ENCODE measurements around the gene JMJD1C. TPM values are rescaled to one million over a fixed set of nuclear protein-coding genes. Genes with fewer than 3 reads are reported as not detected.

The JMJD1C gene
- total RNA-seq, 1 experiment from 2014 or later: 66.3 TPM

GRCh38 chr10:63458177-63458576 lies 7.6 kb downstream of the JMJD1C start:
- no TSS peak for BruUV-seq (replicated peaks)
- POLR2A ChIA-PET: no interaction called here

More at GRCh38 chr10:63458177-63458576, 7.6 kb downstream of the JMJD1C start:
- Histone ChIP-seq H3K4me1 (ENCODE audit: control insufficient read depth in 1 of 2, insufficient read depth in 2 of 2, low read length in 2 of 2) (no peaks in the 10 kb centered on the region), H3K36me3 (ENCODE audit: control insufficient read depth in 1 of 2, insufficient read depth in 2 of 2, low read length in 2 of 2) (no peaks in the 10 kb centered on the region), H3K4me2 (ENCODE audit: low read length) (no peak overlapping the region), H3K27ac (ENCODE audit: low read depth, low read length) (no peak overlapping the region), H3K27me3 (ENCODE audit: insufficient read depth, low read length) (no peaks in the 10 kb centered on the region), H2AFZ (ENCODE audit: low read depth, low read length, poor library complexity, severe bottlenecking) (no peak overlapping the region), H3K9me2 (ENCODE audit: insufficient read depth) (no peaks in the 10 kb centered on the region), H4K20me1 (ENCODE audit: insufficient read depth) (peaks cover 4% of the 10 kb centered on the region; the same call in 1 of the 2 replicates), H3K9ac (ENCODE audit: low read length) (no peak overlapping the region), H3K79me2 (ENCODE audit: insufficient read depth, low read length) (peaks cover 89% of the 10 kb centered on the region), H3K4me3 (replicated peaks in 1 of 2; ENCODE audit: low read depth in 1 of 2, low read length in 2 of 2) (no peak overlapping the region), H3K9me3 (ENCODE audit: control insufficient read depth in 1 of 2, insufficient read depth in 1 of 2, low read depth in 1 of 2, low read length in 2 of 2) (no peaks in the 10 kb centered on the region)
- ChIA-PET RAD21 (ENCODE audit: low non-redundant PET in 1 of 2, low total read pairs in 2 of 2, uncharacterized antibody in 2 of 2, unreplicated experiment in 2 of 2) (no interaction called here), CTCF (no interaction called here)
- no peak for DNase-seq (ENCODE audit: low read depth, low spot score)
- no peak for ATAC-seq
- intact Hi-C loops (cut with micrococcal nuclease): no loop called here
- TF ChIP-seq YY1 (IDR thresholded peaks at IDR 0.05; ENCODE audit: extremely low read depth, insufficient replicate concordance, low read depth, low read length) (no peak), TCF7L2 (IDR thresholded peaks at IDR 0.05; ENCODE audit: borderline replicate concordance, extremely low read depth, insufficient read depth, insufficient read length) (no peak), SIN3A (IDR thresholded peaks at IDR 0.05; ENCODE audit: low read depth) (no peak), ELF1 (IDR thresholded peaks at IDR 0.05; ENCODE audit: borderline replicate concordance, low read depth) (no peak), SP1 (IDR thresholded peaks at IDR 0.05; ENCODE audit: low read depth) (no peak), ATF3 (IDR thresholded peaks at IDR 0.05) (no peak), ZBTB33 (IDR thresholded peaks at IDR 0.05; ENCODE audit: extremely low read depth, insufficient replicate concordance, low read length) (no peak), MAX (IDR thresholded peaks at IDR 0.05) (no peak), POLR2AphosphoS5 (IDR thresholded peaks at IDR 0.05; ENCODE audit: low read depth, low read length) (no peak), CTCF (IDR thresholded peaks at IDR 0.05 in 2 of 3, conservative IDR thresholded peaks at IDR 0.05 in 1 of 3; ENCODE audit: borderline replicate concordance in 1 of 3, insufficient read depth in 1 of 3, low read depth in 2 of 3, low read length in 2 of 3) (no peak), RAD21 (IDR thresholded peaks at IDR 0.05; ENCODE audit: low read depth) (no peak), JUND (IDR thresholded peaks at IDR 0.05) (no peak), SRF (IDR thresholded peaks at IDR 0.05; ENCODE audit: low read depth) (no peak), ZNF274 (IDR thresholded peaks at IDR 0.05; ENCODE audit: low read depth, low read length) (no peak), POLR2A (IDR thresholded peaks at IDR 0.05; ENCODE audit: borderline replicate concordance, extremely low read depth, insufficient read depth, insufficient read length) (no peak), EZH2 (IDR thresholded peaks at IDR 0.05) (no peak), ZFX (IDR thresholded peaks at IDR 0.05) (no peak), REST (IDR thresholded peaks at IDR 0.05; ENCODE audit: low read depth) (no peak), FOSL1 (IDR thresholded peaks at IDR 0.05; ENCODE audit: low read depth) (no peak)

Measured in HCT116 (cell line).